ENCODE measurements around the gene MAD2L1.

- TF ChIP-seq POLR2A (IDR thresholded peaks at IDR 0.05) (no peak), CTCF (IDR thresholded peaks at IDR 0.05) (no peak)
Observed at GRCh38 chr4:120051253-120051652, 15.4 kb downstream of the MAD2L1 start.

Data from esophagus squamous epithelium (tissue), 4 donors.